Heart left ventricle (tissue), 13 donors: ENCODE measurements around the gene FLYWCH1.

Source experiments
- POLR2A ChIP-seq, 2 donors: fragments of 450-650 bp; IDR thresholded peaks; one replicate each; pipeline ENCODE4 v1.6.1; 2017; ENCODE audit warnings: antibody characterized with exemption in 2 of 2, mild to moderate bottlenecking in 2 of 2, moderate library complexity in 2 of 2
- TF ChIP-seq, protein P1 (sequence below), 12 donors: fragments of 200-600 bp; sonication (generic) in 4 of 12; IDR thresholded peaks; one replicate each; pipeline versions ENCODE4 v1.5.0 to v1.8.0; 2018 to 2022; ENCODE audit warnings: antibody characterized with exemption in 12 of 12, mild to moderate bottlenecking in 5 of 12
- donor health status: ischemic (EF 13 %, LVEDD 7.1; RV severe dilation, severe dysfunction).
- donor health status: DM: no; HTN: yes; CAD: no.
- donor health status: DM: no; HTN: no; CAD: no.
- donor health status: ischemic (EF 25% LVEDD 6.9; RV normal size, moderate dysfunction).
- donor health status: ischemic (EF 25% LVEDD 5.7; RV mildly dilated, moderate dysfunction).
- donor health status: ischemic (EF 35%, LVEDD 5.7; RV mildly dilated, moderate dysfunction).
- donor health status: nonischemic (EF 11% LVEDD 7.7; RV severe dilation, severe dysfunction).
- donor health status: DM: yes; HTN: yes; CAD: no.
- donor health status: PGD.
- donor health status: ischemic (EF 29% LVEDD 5.4; RV normal size, mild dysfunction).
- donor health status: nonischemic (EF 23%, LVEDD 6.1; RV moderate dilation, normal function).

GRCh38 chr16:2895813-2896212 lies 15.9 kb upstream of the FLYWCH1 start:
- TF ChIP-seq, protein P1, sequence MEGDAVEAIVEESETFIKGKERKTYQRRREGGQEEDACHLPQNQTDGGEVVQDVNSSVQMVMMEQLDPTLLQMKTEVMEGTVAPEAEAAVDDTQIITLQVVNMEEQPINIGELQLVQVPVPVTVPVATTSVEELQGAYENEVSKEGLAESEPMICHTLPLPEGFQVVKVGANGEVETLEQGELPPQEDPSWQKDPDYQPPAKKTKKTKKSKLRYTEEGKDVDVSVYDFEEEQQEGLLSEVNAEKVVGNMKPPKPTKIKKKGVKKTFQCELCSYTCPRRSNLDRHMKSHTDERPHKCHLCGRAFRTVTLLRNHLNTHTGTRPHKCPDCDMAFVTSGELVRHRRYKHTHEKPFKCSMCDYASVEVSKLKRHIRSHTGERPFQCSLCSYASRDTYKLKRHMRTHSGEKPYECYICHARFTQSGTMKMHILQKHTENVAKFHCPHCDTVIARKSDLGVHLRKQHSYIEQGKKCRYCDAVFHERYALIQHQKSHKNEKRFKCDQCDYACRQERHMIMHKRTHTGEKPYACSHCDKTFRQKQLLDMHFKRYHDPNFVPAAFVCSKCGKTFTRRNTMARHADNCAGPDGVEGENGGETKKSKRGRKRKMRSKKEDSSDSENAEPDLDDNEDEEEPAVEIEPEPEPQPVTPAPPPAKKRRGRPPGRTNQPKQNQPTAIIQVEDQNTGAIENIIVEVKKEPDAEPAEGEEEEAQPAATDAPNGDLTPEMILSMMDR (IDR thresholded peaks at IDR 0.05): no peak
- no peak for TF ChIP-seq POLR2A (IDR thresholded peaks at IDR 0.05)
